ENCODE measurements around the gene SLC12A8.

- TF ChIP-seq CTCF (IDR thresholded peaks at IDR 0.05) (no peak), EZH2 (IDR thresholded peaks at IDR 0.05; ENCODE audit: borderline replicate concordance, insufficient read depth, low read depth, low read length, poor library complexity, severe bottlenecking) (no peak)
Measured at GRCh38 chr3:125220183-125220582, 7.6 kb upstream of the SLC12A8 start.

All from B cell (primary cell).